NT2/D1 (cell line): ENCODE measurements around the gene MRPL16.

ENCODE experiments used
- SUZ12 ChIP-seq: IDR thresholded peaks from 2 replicates; pipeline ENCODE4 v1.6.1; 2011; ENCODE audit not compliant: insufficient read length, insufficient read depth; ENCODE audit errors: extremely low read depth
- YY1 ChIP-seq: IDR thresholded peaks from 2 replicates; pipeline ENCODE4 v1.6.1; 2011; ENCODE audit not compliant: insufficient read length, insufficient read depth
- ZNF274 ChIP-seq: IDR thresholded peaks from 2 replicates; pipeline ENCODE4 v1.6.1; 2011; ENCODE audit warnings: mild to moderate bottlenecking, low read depth, low read length

GRCh38 chr11:59770869-59771268 lies 39.7 kb downstream of the MRPL16 start:
- no peak for TF ChIP-seq ZNF274
- no peak for TF ChIP-seq YY1
- TF ChIP-seq SUZ12 = no peak
